ENCODE results near the gene PPHLN1. TPM values are rescaled to one million over a fixed set of nuclear protein-coding genes. Genes with fewer than 3 reads are reported as not detected.
"Not testable (repeated sequence)": the region's sequence is repeated elsewhere in the genome, so short reads cannot be mapped to it uniquely, and the experiment has no call there.

PPHLN1 gene
- total and polyA plus RNA-seq, 4 donors, result 27.8 to 52.8 (median 39.0) TPM

DNA sequence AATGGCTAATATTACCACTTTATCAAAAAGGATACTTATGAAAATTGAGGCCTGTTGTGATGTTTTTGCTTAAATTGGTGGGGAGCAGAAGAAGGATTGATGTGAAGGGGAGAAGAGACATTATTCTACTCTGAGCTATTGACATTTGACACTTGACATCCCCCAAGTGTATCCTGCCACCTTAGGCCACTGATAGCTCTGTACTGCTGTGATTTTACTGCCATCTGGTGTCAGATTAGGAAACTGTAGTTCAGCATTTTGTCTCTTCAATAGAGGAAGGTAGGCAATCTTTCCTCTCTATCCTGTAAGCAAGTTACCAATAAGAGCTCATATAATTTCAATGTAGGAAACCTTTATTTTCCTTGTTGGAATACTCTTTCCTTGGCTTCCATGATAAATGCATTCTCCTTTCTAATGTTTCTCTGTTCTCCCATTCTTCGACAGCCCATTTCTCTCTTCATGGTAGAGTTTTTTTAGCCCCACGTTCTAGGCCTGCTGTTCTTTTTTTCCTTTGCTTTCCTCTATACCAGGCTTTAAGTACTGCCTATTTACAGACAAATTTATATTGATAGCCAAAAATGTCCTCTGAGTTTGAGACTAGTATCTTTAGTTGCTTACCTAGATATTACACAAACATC lies 46.3 kb downstream of the PPHLN1 start:
- Histone ChIP-seq H3K36me3 (ENCODE audit: control insufficient read depth in 1 of 2, insufficient read depth in 2 of 2, low read length in 1 of 2) (no peaks in the 10 kb centered on the region), H3K4me3 (ENCODE audit: low read length in 2 of 2) (no peak overlapping the region), H3K27me3 (ENCODE audit: control insufficient read depth in 1 of 2, insufficient read depth in 2 of 2, low read length in 1 of 2) (no peaks in the 10 kb centered on the region), H3K27ac (ENCODE audit: low read depth in 1 of 2, low read length in 2 of 2) (no peak overlapping the region), H3K4me1 (ENCODE audit: control insufficient read depth in 1 of 2, insufficient read depth in 2 of 2, low read length in 2 of 2) (no peaks in the 10 kb centered on the region), H3K9me3 (ENCODE audit: control insufficient read depth, low read length) (no peaks in the 10 kb centered on the region)
- 74 to 80% methylated on average over 2 of the region's 2 CpGs for WGBS, 2 donors
- intact Hi-C loops (cut with DNase I), result no loop called here
- DNase-seq, result no peak
- ATAC-seq (ENCODE audit: low FRiP score), result peak; percentile 63

DNA sequence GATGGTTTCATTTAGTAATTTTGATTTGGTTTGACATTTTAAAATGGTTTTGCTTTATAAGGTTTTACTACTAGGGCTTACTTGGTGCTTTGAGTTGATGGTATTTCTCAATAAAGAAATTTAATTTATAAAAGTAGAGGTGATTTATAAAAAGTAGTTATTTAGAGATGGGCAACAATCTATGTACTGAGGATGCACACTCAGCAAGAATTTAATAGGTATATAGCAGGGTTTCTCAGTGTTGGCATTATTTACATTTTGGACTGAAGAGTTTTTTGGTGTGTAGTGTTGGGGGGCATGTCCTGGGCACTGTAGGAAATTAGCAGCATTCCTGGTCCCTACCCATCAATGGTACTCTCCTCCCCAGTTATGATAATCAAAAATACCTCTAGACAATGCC lies 47.7 kb downstream of the PPHLN1 start:
- no peaks in the 10 kb centered on the region for H3K36me3 ChIP-seq (ENCODE audit: control insufficient read depth in 1 of 2, insufficient read depth in 2 of 2, low read length in 1 of 2)
- H3K4me1 ChIP-seq (ENCODE audit: control insufficient read depth in 1 of 2, insufficient read depth in 2 of 2, low read length in 2 of 2), result no peaks in the 10 kb centered on the region
- intact Hi-C loops (cut with DNase I), result no loop called here
- no peak overlapping the region for H3K27ac ChIP-seq (ENCODE audit: low read depth in 1 of 2, low read length in 2 of 2)
- ATAC-seq (ENCODE audit: low FRiP score), result no peak
- no peaks in the 10 kb centered on the region for H3K9me3 ChIP-seq (ENCODE audit: control insufficient read depth, low read length)
- H3K27me3 ChIP-seq (ENCODE audit: control insufficient read depth in 1 of 2, insufficient read depth in 2 of 2, low read length in 1 of 2), result no peaks in the 10 kb centered on the region
- no peak overlapping the region for H3K4me3 ChIP-seq (ENCODE audit: low read length in 2 of 2)
- no peak for DNase-seq

DNA sequence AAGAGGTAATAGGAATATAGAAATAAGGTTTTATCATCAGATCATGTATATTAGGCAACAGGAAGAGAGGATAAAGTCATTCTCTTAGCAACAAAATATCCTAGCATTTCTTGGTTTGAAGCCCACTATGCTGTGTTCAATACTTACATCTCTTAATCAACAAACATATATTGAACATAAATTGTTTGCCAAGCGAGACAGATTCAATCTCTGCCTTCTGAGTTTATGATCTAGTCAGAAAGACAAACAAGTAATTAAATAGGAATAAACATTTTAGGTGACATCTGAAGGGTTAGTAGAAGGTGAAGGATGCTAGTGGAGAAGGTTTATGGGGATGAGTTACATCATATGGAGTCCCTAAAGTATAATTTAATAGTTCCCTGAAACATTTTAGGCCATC lies 54.8 kb downstream of the PPHLN1 start:
- Histone ChIP-seq H3K27ac (ENCODE audit: low read depth in 1 of 2, low read length in 2 of 2) (no peak overlapping the region), H3K36me3 (ENCODE audit: control insufficient read depth in 1 of 2, insufficient read depth in 2 of 2, low read length in 1 of 2) (no peaks in the 10 kb centered on the region), H3K9me3 (ENCODE audit: control insufficient read depth, low read length) (no peaks in the 10 kb centered on the region), H3K4me3 (ENCODE audit: low read length in 2 of 2) (no peak overlapping the region), H3K4me1 (ENCODE audit: control insufficient read depth in 1 of 2, insufficient read depth in 2 of 2, low read length in 2 of 2) (no peaks in the 10 kb centered on the region), H3K27me3 (ENCODE audit: control insufficient read depth in 1 of 2, insufficient read depth in 2 of 2, low read length in 1 of 2) (no peaks in the 10 kb centered on the region)
- 45 to 46% methylated on average over 1 of the region's 1 CpG for WGBS, 2 donors
- ATAC-seq (ENCODE audit: low FRiP score), result no peak
- DNase-seq, result no peak
- intact Hi-C loops (cut with DNase I), result no loop called here

DNA sequence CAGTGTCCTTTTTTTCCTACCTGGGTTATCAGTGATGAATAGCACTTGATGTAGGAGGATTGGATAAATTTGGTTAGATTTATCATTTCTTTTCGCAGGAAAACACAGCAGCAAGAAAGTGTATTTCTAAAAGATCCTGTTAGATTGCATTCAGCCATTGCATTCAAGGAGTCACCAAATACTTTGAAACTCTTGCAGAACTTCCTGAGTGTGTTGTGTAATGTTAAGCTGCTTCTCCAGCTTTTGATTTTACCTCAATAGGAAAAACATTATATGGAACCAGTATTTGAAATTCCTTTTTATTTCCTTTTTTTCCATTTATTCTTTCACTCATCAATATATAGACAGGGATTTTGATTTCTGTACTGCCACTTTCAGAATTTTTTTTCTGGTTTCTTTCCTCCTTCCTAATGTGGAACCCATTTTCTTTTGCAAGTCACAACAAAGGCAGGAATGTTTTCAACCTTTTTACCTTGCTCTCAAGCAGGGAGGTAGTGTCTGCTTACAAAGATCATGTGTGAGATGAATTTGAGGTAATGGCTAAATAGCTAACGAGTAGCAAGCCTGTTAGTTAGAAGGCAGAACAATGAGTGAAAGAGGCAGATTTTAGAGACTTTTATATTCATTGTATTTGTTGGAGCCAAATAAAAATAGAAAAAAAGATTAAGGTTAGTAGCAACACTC lies 56.2 kb downstream of the PPHLN1 start:
- DNase-seq (no peak), ATAC-seq (ENCODE audit: low FRiP score) (no peak)
- H3K9me3 ChIP-seq (ENCODE audit: control insufficient read depth, low read length), result no peaks in the 10 kb centered on the region
- intact Hi-C loops (cut with DNase I), result no loop called here
- H3K4me3 ChIP-seq (ENCODE audit: low read length in 2 of 2), result no peak overlapping the region
- 89 to 96% methylated on average over 2 of the region's 2 CpGs for WGBS, 2 donors
- H3K27ac ChIP-seq (ENCODE audit: low read depth in 1 of 2, low read length in 2 of 2), result no peak overlapping the region
- H3K27me3 ChIP-seq (ENCODE audit: control insufficient read depth in 1 of 2, insufficient read depth in 2 of 2, low read length in 1 of 2), result no peaks in the 10 kb centered on the region
- H3K36me3 ChIP-seq (ENCODE audit: control insufficient read depth in 1 of 2, insufficient read depth in 2 of 2, low read length in 1 of 2), result no peaks in the 10 kb centered on the region
- H3K4me1 ChIP-seq (ENCODE audit: control insufficient read depth in 1 of 2, insufficient read depth in 2 of 2, low read length in 2 of 2), result no peaks in the 10 kb centered on the region

DNA sequence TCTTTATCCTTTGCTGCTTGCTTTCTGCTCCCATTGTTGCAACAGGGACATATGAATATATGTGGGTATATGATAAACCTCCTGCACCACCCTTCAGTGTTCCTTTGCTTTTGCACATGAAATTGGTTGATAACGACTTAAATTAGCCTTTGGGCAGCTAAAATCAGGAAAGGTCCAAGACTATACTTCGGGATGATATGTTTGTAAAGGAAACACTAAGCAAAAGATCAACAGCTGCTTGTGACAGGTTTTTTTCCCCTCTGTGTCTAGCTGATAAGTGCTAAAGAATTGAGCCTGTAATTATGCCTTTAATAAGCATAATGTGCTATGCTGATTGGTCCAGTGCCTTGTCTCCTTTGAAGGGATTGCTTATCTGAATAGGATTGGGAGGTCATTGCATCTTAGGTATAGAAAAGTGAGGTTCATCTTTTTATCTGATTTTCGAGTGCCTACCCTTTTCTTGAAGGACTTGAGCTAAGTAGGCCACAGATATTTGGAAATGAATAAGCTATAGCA lies 59.4 kb downstream of the PPHLN1 start:
- ATAC-seq (ENCODE audit: low FRiP score) (no peak), DNase-seq (no peak)
- H3K4me1 ChIP-seq (ENCODE audit: control insufficient read depth in 1 of 2, insufficient read depth in 2 of 2, low read length in 2 of 2), result no peaks in the 10 kb centered on the region
- intact Hi-C loops (cut with DNase I), result no loop called here
- H3K36me3 ChIP-seq (ENCODE audit: control insufficient read depth in 1 of 2, insufficient read depth in 2 of 2, low read length in 1 of 2), result no peaks in the 10 kb centered on the region
- 90 to 91% methylated on average over 3 of the region's 3 CpGs for WGBS, 2 donors
- H3K27ac ChIP-seq (ENCODE audit: low read depth in 1 of 2, low read length in 2 of 2), result no peak overlapping the region
- no peaks in the 10 kb centered on the region for H3K27me3 ChIP-seq (ENCODE audit: control insufficient read depth in 1 of 2, insufficient read depth in 2 of 2, low read length in 1 of 2)
- H3K9me3 ChIP-seq (ENCODE audit: control insufficient read depth, low read length), result no peaks in the 10 kb centered on the region
- no peak overlapping the region for H3K4me3 ChIP-seq (ENCODE audit: low read length in 2 of 2)

DNA sequence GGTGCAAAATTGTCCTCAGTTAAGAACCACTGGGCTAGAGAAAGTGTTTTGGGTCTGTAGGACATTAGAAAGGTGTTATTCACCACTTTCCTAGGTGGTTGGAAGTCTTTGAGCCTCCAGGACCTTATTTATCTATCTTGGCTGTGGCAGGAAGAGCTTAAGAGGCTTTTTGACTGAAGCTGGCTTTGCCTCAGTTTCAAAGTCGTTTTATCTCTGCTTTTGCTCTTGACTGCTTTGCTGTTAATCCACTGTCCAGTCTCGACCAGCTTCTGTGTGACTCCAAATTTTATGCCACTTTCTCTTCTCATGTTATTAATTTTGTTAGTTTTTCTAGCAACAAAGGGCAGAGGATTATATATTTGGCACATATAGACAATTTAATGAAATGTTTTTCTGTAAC lies 60.3 kb downstream of the PPHLN1 start:
- Histone ChIP-seq H3K27ac (ENCODE audit: low read depth in 1 of 2, low read length in 2 of 2) (no peak overlapping the region), H3K4me1 (ENCODE audit: control insufficient read depth in 1 of 2, insufficient read depth in 2 of 2, low read length in 2 of 2) (no peaks in the 10 kb centered on the region), H3K27me3 (ENCODE audit: control insufficient read depth in 1 of 2, insufficient read depth in 2 of 2, low read length in 1 of 2) (no peaks in the 10 kb centered on the region), H3K9me3 (ENCODE audit: control insufficient read depth, low read length) (no peaks in the 10 kb centered on the region), H3K36me3 (ENCODE audit: control insufficient read depth in 1 of 2, insufficient read depth in 2 of 2, low read length in 1 of 2) (no peaks in the 10 kb centered on the region), H3K4me3 (ENCODE audit: low read length in 2 of 2) (no peak overlapping the region)
- DNase-seq (no peak), ATAC-seq (ENCODE audit: low FRiP score) (no peak)
- WGBS, 2 donors, result 54 to 70% methylated on average over 2 of the region's 2 CpGs
- intact Hi-C loops (cut with DNase I), result no loop called here

DNA sequence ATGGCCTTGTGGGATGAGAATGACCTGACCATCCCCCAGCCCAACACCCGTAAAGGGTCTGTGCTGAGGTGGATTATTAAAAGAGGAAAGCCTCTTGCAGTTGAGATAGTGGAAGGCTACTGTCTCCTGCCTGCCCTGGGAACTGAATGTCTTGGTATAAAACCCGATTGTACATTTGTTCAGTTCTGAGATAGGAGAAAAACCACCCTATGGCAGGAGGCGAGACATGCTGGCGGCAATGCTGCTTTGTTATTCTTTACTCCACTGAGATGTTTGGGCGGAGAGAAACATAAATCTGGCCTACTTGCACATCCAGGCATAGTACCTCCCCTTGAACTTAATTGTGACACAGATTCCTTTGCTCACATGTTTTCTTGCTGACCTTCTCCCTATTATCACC lies 62.1 kb downstream of the PPHLN1 start:
- H3K36me3 ChIP-seq (ENCODE audit: control insufficient read depth in 1 of 2, insufficient read depth in 2 of 2, low read length in 1 of 2); DNase-seq; H3K9me3 ChIP-seq (ENCODE audit: control insufficient read depth, low read length); intact Hi-C loops (cut with DNase I); H3K4me1 ChIP-seq (ENCODE audit: control insufficient read depth in 1 of 2, insufficient read depth in 2 of 2, low read length in 2 of 2); H3K4me3 ChIP-seq (ENCODE audit: low read length in 2 of 2); H3K27ac ChIP-seq (ENCODE audit: low read depth in 1 of 2, low read length in 2 of 2); ATAC-seq (ENCODE audit: low FRiP score); H3K27me3 ChIP-seq (ENCODE audit: control insufficient read depth in 1 of 2, insufficient read depth in 2 of 2, low read length in 1 of 2): not testable (repeated sequence)
- WGBS, 2 donors, result 82 to 86% methylated on average over 5 of the region's 5 CpGs

DNA sequence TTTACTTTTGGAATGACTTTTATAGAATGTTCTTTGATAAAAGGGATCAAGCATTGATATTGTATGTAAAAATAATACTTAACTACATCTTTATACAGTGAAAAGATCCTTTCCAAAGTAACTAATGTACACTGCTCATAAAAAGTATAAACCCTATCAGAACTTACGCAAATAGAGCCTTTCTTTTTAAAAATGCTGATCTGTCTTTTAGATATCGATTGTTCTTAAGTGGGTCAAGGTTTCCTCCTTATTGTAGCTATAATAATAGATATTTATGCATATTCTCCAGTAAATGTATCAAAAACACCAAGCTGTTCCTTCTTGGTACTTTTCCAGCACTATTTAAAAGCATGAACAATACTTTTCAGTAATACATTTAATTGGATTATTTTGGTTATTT lies 68.5 kb downstream of the PPHLN1 start:
- no peak for DNase-seq
- Histone ChIP-seq H3K27me3 (ENCODE audit: control insufficient read depth in 1 of 2, insufficient read depth in 2 of 2, low read length in 1 of 2) (no peaks in the 10 kb centered on the region), H3K9me3 (ENCODE audit: control insufficient read depth, low read length) (no peaks in the 10 kb centered on the region), H3K4me1 (ENCODE audit: control insufficient read depth in 1 of 2, insufficient read depth in 2 of 2, low read length in 2 of 2) (no peaks in the 10 kb centered on the region), H3K27ac (ENCODE audit: low read depth in 1 of 2, low read length in 2 of 2) (no peak overlapping the region), H3K4me3 (ENCODE audit: low read length in 2 of 2) (no peak overlapping the region), H3K36me3 (ENCODE audit: control insufficient read depth in 1 of 2, insufficient read depth in 2 of 2, low read length in 1 of 2) (peaks cover 0 to 2% of the 10 kb centered on the region in 2 donors)
- 90 to 93% methylated on average over 2 of the region's 2 CpGs for WGBS, 2 donors
- intact Hi-C loops (cut with DNase I), result no loop called here
- no peak for ATAC-seq (ENCODE audit: low FRiP score)
